Left renal pelvis (tissue), 4 donors: ENCODE measurements around the gene ALOX12. TPM values are rescaled to one million over a fixed set of nuclear protein-coding genes. Genes with fewer than 3 reads are reported as not detected.
"Not testable (repeated sequence)": the region's sequence is repeated elsewhere in the genome, so short reads cannot be mapped to it uniquely, and the experiment has no call there.

ENCODE experiments used
- DNase-seq, 4 donors: peaks; one replicate each; pipeline ENCODE4 v3.0.0-alpha.2; 2013; ENCODE audit warnings: low read depth in 4 of 4, low spot score in 3 of 4
- polyA plus RNA-seq, 4 donors: library from polyadenylated mRNA; unstranded; fragments of 120-200 nt; gene quantifications; one replicate each; pipeline ENCODE4 v1.2.1, GENCODE V29; 2013; ENCODE audit not compliant: insufficient read length in 4 of 4

ALOX12 gene, protein sequence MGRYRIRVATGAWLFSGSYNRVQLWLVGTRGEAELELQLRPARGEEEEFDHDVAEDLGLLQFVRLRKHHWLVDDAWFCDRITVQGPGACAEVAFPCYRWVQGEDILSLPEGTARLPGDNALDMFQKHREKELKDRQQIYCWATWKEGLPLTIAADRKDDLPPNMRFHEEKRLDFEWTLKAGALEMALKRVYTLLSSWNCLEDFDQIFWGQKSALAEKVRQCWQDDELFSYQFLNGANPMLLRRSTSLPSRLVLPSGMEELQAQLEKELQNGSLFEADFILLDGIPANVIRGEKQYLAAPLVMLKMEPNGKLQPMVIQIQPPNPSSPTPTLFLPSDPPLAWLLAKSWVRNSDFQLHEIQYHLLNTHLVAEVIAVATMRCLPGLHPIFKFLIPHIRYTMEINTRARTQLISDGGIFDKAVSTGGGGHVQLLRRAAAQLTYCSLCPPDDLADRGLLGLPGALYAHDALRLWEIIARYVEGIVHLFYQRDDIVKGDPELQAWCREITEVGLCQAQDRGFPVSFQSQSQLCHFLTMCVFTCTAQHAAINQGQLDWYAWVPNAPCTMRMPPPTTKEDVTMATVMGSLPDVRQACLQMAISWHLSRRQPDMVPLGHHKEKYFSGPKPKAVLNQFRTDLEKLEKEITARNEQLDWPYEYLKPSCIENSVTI
- 1 to 10 TPM; 1.2 to 3.2 (median 2.1) TPM for polyA plus RNA-seq

DNA sequence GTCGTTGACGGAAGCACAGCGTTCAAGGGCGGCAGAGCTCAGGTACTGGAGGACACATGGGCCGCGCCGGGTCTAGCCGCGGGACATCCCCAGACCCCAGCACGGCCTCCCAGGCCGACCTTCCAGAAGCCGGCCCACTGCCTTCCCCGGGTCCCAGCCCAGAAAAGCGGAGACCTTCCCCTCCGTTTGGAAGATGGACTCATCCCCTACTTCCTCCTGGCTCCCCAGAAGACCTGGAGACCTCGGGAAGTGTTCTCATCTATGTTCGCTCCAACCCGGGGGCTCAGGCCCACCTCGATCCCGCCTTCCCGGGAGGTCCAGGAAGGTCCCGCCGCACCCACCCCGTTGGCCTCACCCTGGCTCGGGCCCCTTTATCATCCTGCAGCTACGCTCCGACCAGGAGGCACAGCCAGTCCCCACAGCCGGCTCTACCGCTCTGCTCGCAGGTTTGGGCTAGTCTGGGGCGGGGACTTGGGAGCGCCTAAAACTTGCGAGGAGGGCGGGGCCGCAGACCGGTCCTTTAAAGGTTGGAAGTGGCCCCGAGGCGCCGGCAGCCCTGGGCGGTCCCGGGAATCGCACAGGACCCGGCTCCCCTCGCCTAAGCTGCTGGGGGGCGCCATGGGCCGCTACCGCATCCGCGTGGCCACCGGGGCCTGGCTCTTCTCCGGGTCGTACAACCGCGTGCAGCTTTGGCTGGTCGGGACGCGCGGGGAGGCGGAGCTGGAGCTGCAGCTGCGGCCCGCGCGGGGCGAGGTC, at the start of gene ALOX12:
TSS of gene ALOX12 (plus strand) at position 550 of the 756 bp plus-strand sequence. CDS start at position 619, 69 bp downstream.
- DNase-seq, result no peak

DNA sequence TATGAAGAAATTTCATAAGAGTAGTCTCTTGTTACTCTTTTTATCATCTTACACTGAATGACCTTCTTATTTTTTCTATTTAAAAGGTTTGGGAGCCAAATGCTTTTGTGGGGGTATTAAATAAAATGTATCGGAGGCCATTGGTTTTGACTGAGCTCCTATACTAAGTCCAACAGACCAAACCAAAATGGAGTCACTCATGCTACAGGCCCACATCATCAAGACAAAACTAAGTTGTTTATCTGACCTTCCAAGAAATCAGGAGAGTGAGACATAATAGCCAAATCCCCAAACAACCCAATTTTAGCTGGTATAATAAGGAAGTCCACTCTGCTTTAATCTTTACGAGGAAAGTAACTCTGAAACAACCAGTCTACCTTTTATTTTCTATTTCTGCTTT, 48.1 kb upstream of the ALOX12 start:
- DNase-seq, result no peak

DNA sequence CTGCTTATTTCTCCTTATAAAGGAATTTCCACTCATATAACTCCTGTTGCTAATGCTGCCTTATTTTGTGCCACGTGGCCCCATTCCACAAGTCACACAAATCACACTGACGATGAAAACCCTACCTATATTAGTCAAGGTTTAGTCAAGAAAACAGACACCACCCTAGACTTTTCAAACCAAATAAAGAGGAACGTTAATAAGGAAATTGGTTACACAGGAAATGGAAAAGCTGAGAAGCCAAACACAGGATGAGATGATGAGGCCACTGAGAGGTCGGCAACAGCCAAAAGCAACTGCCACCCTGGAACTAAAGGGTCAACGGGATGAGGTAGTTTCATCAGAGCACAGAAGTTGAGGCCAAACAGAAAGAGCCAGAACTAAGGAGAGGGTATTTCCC, 47.3 kb upstream of the ALOX12 start:
- no peak for DNase-seq

DNA sequence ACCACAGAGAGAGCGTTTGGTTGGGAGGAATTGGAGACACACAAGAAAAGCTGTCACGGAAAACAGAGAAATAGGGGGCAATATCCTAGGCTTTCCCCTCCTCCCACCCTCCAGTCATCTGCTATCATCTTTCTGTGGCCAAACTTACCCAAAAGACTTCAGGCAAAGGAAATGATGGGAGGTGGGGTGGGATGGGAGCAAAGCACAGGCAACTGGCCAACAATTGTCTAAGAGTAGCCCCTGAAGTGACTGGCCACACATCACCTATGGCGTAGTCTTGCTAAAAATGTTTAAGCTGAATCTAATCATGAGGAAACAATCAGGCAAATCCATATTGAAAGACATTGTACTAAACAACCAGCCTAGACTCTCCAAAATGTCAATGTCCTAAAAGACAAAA, 46.9 kb upstream of the ALOX12 start:
- DNase-seq, result no peak

DNA sequence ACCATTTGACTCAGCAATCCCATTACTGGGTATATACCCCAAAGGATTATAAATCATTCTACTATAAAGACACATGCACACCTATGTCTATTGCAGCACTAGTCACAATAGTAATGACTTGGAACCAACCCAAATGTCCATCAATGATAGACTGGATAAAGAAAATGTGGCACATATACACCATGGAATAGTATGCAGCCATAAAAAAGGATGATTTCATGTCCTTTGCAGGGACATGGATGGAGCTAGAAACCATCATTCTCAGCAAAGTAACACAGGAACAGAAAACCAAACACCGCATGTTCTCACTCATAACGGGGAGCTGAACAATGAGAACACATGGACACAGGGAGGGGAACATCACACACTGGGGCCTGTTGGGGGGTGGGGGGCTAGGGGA, 44.9 kb upstream of the ALOX12 start:
- not testable (repeated sequence) for DNase-seq

DNA sequence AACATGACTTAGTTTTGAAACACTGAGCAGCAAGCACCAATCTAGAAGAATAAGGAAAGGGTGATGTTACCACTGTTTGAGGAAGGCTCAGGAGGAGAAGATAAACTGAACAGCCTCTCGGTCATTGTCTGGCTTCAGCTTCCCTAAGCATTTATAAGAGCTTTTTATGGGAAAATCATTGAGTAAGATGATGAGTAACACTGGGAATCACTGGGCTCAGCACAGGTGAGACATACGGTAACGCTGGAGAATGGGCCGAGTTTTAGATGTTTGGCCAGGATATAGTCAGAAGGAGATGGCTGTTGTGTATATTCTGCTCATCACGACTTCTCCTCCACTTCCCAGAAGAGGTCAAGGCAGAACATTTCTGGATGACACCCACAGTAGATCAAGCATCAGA, 42.2 kb upstream of the ALOX12 start:
- DNase-seq, result no peak

DNA sequence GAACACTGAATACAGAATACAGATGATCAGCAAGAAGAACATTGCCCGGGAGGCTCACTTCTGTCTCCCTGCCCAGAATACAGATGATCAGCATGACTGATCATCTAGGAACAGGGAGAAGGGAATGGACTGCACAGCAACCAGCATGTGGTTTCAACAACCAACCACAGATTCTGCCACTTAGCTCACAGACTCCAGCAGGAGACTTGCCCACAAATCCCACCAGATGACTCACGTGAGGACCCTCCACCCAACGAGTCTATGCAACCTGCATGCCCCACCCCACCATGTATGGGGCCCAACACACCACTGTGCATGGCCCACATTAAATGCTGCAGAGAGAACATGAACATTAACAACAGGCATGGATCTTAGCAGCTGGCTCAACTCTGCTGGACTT, 36.1 kb upstream of the ALOX12 start:
- no peak for DNase-seq

DNA sequence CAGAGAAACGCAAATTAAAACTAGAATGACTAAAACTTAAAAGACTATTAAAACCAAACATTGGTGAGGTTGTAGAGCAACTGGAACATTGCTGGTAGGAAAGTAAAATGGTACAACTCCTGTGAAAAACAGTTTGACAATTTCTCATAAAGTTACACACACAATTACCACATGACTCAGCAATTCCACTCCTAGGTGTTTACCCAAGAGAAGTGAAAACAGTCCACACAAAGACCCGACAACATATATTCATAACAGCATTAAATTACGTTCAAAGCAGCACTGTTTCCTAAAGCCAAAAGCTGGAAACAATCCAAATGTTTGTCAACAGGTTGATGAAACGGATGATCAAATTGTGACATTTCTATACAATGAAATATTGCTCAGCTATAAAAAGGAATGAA, 26.5 kb upstream of the ALOX12 start:
- no peak for DNase-seq

DNA sequence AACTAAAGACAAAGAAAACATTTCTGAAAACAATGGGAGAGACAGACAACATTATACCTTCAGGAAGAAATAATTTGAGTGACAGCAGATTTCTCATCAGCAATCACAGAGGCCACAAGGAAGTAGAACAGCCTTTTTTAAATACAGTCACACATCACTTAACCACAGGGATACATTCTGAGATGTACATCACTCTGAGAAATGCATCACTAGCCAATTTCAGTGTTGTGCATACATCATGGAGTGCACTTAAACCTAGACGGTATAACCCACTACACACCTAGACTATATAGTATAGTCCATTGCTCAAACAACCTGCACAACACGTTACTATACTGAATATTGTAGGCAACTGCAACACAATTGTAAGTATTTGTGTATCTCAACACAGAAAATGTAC, 24.9 kb upstream of the ALOX12 start:
- no peak for DNase-seq

DNA sequence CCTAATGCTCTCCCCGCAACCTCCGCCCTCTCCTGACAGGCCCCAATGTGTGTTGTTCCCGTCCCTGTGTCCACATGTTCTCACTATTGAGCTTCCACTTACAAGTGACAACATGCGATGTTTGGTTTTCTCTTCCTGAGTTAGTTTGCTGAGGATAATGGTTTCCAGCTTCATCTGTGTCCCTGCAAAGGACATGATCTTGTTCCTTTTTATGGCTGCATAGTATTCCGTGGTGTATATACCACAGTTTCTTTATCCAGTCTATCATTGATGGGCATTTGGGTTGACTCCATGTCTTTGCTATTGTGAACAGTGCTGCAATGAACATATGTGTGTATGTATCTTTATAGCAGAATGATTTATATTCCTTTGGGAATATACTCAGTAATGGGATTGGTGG, 16.4 kb upstream of the ALOX12 start:
- not testable (repeated sequence) for DNase-seq

DNA sequence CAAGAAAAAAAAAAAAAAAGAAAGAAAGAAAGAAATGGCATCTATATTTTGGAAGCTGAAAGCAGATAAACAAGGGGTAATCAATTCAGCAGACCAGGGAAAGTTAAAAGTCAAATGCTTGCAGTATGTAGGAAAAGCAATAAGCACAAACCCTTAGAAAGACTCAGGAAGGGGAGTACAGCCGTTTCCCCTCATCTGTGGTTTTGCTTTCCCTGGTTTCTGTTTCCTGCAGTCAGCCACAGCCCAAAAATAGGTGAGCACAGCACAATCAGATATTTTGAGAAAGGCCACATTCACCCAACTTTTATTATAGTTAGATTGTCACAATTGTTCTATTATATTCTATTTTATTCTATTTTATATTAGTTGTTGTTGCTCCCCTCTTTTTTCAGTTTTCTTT, 14.4 kb upstream of the ALOX12 start:
- DNase-seq, result no peak

DNA sequence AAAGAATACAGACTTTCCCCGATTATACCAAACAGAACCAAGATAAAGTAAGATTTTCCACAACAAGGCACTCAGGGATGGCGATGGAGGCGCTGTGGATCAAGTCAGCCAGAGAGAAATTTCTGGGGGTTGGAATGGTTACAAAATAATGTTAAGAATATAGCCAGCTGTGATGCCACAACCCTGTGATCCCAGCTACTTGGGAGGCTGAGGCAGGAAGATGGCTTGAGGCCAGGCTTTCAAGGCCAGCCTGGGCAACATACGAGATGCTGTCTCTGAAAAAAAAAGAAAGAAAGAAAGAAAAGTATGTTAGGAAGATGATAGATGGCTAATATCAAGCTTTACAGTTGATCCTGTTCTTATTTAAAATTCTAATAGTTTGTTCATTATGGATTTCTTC, 10.6 kb upstream of the ALOX12 start:
- no peak for DNase-seq

DNA sequence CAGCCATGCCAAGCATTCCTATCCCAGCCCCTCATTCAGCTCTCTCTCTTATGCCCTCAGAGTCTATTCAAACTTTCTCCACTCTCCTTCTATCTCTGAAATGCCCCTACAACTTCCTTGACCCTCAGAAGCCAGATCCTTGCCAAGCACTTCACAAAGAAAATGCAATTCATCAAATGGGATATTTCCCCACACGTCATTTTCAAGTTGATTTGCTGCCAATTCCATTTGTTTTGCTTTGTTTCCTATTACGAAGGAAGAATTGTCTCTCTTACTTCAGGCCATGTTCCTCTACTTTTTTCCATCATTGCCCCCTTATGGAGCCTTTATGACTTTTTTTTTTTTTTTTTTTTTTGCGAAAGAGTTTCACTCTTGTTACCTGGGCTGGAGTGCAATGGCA, 9.2 kb upstream of the ALOX12 start:
- no peak for DNase-seq

DNA sequence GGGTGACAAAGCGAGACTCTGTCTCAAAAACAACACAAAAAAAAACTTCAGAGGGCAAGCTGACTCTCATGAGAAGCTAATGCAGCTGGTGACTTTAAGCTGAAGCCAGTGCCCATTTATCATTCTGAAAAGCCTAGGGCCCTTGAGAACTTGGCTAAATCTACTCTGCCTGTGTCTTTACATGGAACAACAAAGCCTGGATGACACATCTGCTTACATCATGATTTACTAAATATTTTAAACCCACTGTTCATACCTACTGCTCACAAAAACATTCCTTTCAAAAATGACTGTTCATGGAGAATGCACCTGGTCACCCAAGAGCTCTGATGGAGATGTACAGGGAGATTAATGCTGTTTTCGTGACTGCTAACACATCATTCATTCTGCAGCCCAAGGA, 6.1 kb upstream of the ALOX12 start:
- DNase-seq, result no peak

DNA sequence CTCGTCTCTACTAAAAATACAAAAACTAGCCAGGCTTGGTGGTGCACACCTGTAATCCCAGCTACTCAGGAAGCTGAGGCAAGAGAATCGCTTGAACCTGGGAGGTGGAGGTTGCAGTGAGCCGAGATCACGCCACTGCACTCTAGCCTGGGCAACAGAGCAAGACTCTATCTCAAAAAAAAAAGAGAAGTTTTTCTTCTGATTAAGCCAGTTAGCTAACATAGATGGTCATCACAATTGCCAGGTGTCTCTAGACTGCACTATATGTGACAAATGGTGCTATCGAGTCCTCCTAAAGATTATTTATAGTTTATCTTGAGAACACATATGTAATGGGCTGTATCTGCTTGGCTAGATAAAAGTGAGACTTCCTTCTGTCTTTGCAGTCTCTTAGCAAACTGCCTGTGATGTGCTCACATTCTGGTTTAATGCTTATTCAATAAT, 2.2 kb upstream of the ALOX12 start:
- not testable (repeated sequence) for DNase-seq

DNA sequence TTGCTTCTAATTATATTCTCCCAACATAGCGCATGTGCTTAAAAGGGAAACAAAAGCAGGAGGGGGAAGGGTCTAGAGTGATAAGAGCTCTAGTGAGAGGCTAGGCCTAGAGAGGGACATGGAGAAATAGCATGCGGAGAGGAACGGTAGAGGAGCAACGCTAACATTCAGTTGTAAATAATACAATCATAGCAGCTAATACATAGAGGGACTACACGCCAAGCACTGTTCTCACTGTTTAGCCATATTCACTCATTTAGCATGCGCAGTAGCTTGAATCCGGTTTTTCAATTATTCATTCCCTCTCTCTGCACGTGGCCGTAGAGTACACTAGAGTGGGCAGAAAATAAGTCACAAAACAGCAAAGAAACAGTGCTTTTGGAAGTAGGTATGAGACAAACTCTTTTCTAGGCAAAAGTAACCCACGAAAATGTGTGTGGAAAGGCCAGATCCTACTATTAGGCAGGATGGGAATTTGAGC, 1.7 kb upstream of the ALOX12 start:
- DNase-seq, result no peak

DNA sequence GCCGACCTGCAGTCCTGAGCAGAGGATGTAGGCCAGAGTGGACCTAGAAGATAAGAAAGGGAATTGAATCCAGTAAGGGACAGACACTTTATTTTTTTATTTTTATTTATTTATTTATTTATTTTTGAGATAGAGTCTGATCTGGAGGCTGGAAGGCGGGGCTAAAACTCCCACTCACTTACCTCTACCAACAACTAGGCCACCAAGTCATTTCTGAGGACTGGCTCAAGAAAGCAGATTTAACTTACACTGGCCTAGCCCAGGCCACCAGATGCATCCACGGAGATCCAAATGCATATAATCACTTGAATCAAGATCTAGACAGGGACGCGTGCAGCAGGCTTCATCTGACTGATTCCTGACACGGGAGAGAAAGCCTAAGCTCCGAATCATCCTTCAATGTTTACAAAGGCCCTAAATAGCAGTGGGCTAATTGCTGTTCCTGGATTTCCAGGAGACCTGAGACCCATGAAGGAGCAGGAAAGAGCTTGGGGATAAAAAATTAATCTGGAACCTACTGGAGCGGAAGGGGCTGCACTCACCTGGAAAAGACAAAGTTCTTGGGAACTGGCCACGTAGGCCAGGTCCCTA, 1.1 kb upstream of the ALOX12 start:
- no peak for DNase-seq

DNA sequence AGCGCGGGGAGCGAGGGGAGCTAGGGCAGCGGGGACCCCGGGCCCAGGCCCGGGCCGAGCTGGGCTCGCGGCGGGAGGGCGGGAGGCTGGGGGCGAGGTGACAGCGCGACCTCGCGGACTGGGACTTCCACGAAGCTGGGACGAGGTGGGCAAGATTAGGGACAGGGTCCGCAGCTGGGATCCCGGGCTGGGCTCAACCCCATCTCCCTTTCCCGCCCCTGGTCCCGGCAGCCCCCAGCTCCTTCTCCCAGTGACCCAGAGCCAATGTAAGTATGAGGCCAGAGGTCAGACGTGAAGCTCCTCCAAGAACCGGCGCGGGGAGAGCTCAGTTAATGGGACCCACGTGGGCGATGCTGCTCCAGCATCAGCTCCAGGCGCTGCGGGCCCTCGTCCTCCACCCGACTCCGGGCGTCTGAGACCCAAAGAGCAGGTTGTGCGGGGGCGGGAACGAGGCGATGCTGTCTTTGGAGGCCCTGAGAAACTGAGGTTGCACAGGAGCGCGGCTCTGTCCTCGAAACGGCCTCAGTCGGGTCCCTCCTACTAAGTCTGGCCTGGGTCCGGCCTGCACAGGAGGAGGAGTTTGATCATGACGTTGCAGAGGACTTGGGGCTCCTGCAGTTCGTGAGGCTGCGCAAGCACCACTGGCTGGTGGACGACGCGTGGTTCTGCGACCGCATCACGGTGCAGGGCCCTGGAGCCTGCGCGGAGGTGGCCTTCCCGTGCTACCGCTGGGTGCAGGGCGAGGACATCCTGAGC, 585 bp downstream of the ALOX12 start:
- DNase-seq, result no peak

DNA sequence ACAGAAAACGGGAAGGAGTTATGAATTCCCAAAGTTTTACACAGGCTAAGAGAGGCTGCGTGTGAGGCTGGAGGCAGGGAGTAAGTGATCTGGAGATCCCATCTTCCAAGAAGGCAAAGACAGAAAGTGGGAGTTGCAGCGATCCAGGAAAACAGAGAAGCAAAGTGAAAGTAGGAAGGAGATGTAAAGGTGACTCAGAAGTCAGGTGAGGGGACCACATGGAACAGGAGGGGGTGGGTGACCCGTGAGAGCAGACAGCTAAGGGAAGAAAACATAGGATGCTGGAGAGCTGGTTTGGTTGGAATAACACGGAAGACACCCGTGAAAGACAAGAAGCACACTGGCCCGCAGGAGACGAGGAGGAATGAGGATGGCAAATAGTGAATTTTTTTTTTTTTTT, 1.3 kb downstream of the ALOX12 start:
- no peak for DNase-seq

DNA sequence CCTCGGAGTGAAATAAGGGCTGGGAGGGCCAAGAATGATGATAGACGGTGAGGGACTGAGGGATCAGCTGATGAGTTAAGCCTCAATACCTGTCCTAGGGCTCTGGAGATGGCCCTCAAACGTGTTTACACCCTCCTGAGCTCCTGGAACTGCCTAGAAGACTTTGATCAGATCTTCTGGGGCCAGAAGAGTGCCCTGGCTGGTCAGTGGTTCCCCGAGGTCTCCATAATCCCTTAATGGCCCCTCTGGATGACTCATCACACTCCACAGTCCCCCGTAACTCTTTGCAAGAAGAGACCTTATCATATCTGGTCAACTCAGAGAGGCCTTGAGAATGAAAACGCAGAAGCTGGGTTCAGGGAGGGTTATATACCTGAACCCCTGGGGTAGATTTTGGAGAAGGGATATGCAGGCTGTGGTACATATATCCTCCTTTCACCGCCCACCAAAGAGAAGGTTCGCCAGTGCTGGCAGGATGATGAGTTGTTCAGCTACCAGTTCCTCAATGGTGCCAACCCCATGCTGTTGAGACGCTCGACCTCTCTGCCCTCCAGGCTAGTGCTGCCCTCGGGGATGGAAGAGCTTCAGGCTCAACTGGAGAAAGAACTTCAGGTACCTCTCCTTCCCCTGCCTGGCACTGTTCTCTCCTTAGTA, 3.1 kb downstream of the ALOX12 start:
- DNase-seq, result no peak
